ENCODE data around the gene GPR108.

- TF ChIP-seq POLR2A (IDR thresholded peaks at IDR 0.05) (no peak), CTCF (IDR thresholded peaks at IDR 0.05) (no peak)
These were observed 30.8 kb downstream of the GPR108 start for GRCh38 chr19:6706633-6706958.

Measured in adrenal gland (tissue), 5 donors.